Stimulated activated CD4-positive, alpha-beta T cell treated with anti-CD3 and anti-CD28 coated beads, Interleukin-2, amount 100 ng/mL, for 24 hours (primary cell): ENCODE measurements around the gene MRC2.
"Not testable (repeated sequence)": the region's sequence is repeated elsewhere in the genome, so short reads cannot be mapped to it uniquely, and the experiment has no call there.

Experiments
- DNase-seq, 2 donors: peaks; one replicate each; pipeline ENCODE4 v3.0.0-alpha.2; 2020

Gene MRC2

GRCh38 chr17:62684179-62684578 is 56.7 kb downstream of the MRC2 start:
- no peak for DNase-seq

- no peak for DNase-seq
Measured at GRCh38 chr17:62687997-62688396, 60.5 kb downstream of the MRC2 start.

GRCh38 chr17:62688398-62689160 is 61.1 kb downstream of the MRC2 start:
- no peak for DNase-seq

DNA sequence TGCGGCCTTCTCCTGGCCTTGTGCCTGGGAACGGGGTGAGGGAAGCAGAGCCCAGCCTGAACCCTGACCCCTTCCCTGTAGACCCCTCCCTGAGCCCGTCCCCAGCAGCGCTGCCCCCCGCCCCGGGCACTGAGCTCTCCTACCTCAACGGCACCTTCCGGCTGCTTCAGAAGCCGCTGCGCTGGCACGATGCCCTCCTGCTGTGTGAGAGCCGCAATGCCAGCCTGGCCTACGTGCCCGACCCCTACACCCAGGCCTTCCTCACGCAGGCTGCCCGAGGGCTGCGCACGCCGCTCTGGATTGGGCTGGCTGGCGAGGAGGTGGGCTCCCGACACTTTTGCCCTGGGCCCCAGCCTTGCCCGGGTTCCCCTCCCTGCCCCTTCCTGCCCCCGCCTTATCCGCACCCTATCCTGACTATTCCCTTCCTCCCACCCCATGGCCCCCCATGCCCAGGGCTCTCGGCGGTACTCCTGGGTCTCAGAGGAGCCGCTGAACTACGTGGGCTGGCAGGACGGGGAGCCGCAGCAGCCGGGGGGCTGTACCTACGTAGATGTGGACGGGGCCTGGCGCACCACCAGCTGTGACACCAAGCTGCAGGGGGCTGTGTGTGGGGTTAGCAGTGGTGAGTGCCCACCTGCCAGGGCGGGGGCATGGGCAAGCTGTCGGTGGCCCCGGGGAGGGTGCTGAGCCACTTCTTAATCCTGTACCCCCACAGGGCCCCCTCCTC is 62.1 kb downstream of the MRC2 start:
- DNase-seq = no peak

- no peak for DNase-seq
Measured at GRCh38 chr17:62690168-62690897, 62.9 kb downstream of the MRC2 start.

GRCh38 chr17:62691589-62691915 is 64.1 kb downstream of the MRC2 start:
- DNase-seq = not testable (repeated sequence)

DNA sequence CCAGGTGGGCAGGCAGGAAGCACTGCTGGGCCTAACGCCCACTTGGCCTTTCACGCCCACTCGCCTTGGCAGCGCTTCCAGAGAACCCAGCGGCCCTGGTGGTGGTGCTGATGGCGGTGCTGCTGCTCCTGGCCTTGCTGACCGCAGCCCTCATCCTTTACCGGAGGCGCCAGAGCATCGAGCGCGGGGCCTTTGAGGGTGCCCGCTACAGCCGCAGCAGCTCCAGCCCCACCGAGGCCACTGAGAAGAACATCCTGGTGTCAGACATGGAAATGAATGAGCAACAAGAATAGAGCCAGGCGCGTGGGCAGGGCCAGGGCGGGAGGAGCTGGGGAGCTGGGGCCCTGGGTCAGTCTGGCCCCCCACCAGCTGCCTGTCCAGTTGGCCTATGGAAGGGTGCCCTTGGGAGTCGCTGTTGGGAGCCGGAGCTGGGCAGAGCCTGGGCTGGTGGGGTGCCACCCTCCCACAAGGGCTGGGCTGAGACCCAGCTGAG is 64.7 kb downstream of the MRC2 start:
- no peak for DNase-seq

DNA sequence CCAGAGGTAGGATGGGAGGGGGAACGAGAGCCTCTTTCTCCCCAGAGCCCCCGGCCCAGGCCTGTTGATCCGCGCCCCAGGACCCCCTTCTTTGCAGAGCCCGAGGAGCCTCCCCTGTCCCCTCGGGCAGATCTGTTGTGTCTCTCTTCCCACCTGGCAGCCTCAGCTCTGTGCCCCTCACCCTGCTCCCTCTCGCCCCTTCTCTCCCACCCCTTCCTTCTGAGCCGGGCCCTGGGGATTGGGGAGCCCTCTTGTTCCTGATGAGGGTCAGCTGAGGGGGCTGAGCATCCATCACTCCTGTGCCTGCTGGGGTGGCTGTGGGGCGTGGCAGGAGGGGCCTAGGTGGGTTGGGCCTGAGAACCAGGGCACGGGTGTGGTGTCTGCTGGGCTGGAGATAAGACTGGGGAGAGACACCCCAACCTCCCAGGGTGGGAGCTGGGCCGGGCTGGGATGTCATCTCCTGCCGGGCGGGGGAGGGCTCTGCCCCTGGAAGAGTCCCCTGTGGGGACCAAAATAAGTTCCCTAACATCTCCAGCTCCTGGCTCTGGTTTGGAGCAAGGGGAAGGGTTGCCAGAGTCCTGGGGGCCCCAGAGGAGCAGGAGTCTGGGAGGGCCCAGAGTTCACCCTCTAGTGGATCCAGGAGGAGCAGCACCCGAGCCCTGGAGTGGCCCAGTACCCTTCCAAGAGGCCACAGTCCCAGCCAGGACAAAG is 65.4 kb downstream of the MRC2 start:
- peak in 1 of 2 donors; percentile 32 for DNase-seq

GRCh38 chr17:62693616-62694409 is 66.3 kb downstream of the MRC2 start:
- DNase-seq = no peak

GRCh38 chr17:62695093-62695738 is 67.7 kb downstream of the MRC2 start:
- DNase-seq = not testable (repeated sequence)

- DNase-seq = no peak
Measured at GRCh38 chr17:62696256-62696655, 68.8 kb downstream of the MRC2 start.

- no peak for DNase-seq
Measured at GRCh38 chr17:62696726-62697490, 69.4 kb downstream of the MRC2 start.

DNA sequence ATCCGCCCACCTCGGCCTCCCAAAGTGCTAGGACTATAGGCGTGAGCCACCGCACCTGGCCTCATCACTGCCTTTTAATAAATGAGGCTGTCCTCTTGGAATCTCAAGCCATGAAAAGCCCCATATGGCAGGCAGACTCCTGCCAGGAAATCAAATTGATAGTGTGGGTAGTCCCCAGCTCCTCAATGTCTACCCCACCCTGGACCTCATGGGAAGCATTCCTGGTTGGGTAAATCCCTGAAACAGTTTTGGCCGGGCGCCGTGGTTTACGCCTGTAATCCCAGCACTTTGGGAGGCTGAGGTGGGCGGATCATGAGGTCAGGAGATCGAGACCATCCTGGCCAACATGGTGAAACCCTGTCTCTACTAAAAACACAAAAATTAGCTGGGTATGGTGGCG is 71.0 kb downstream of the MRC2 start:
- DNase-seq = not testable (repeated sequence)

DNA sequence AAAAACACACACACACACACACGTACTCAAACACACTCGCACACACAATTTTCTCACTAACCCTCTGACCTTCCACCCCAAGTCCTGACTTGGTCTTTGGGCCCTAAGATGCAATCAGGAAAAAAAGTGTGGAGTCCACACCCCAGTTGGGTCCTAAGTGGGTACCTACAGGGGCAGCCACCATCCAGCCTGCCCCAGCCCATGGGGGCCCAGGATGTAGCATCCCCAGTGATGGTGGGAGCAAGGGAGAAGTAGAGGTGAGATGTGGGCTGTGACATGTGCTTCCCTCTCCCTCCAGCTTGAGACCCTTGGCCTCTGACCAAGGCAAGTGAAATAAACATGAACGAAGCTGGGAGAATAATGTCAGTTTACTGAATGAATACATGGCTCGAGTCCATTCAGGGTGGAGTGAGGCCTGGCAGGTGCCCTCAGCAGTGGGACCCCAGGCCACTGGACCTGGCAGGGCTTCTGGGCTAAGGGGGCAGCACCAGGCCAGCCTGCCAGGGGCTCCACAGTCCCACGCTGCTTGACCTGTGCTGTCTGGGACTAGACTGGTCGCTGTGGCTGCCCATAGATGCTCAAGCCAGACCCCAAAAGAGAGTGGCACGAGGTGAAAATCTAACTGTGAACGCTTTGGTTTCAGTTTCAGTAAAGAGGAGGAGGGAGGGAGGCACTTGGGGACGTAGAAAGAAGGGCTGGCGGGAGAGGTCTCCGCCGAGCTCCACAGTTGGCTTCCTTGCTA is 73.7 kb downstream of the MRC2 start:
- no peak for DNase-seq

GRCh38 chr17:62701706-62702085 is 74.2 kb downstream of the MRC2 start:
- no peak for DNase-seq

GRCh38 chr17:62702746-62703260 is 75.3 kb downstream of the MRC2 start:
- DNase-seq = no peak

DNA sequence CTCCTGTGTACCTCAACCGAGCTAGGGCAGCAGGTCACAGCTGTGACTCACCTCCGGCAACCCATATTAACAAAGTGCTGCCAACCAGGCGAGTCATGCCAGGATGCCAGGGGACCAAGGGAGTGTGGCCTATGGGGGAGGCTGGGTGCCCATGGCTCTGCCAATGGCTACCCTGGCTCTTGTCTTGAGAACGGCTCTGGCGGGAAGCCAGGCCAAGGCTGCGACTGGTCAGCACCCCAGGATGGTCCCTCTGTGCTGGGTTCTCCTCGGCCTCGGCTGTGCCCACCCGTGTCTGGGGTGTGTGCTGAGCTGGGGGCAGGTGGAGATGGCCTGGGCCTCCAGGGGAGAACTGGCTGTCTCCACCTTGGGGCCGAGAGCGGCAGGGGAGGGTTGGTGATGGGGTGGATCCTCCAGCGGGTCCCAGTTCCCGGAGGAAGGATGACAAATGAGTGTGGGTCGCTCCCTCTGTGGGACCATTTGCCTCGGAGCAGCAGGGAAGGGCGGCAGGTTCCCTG is 75.8 kb downstream of the MRC2 start:
- peak in 1 of 2 donors; percentile 26 for DNase-seq

- peak; percentile 75 to 77 for DNase-seq
Measured at GRCh38 chr17:62703776-62704380, 76.4 kb downstream of the MRC2 start.

DNA sequence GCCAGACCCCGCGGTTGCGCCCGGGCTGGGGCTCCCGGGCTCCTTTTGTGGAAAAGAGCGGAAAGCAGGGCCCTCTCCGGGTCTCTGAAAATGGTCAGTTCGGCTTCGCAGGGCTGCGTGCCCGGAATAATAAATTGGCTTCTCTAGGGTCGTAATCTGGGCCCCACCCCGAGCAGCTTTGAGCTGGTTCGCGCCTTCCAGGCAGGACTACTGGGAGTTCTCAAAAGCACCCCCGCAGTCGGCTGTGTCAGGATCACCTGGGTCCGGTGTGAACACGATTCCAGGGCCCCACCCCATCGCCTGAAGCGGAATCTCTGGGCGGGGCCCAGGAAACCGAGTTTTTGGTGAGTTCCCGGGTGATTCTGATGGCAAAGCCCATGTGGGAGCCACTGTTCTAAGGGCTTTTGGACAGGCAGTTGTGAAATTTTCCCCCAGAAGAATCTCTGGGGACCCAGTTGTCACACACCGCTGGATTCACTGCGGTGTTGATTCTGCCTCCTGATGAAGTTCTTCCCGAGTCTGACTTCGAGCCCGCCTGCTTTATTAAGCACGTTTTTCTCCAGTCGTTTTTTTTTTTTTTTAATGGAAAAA is 77.0 kb downstream of the MRC2 start:
- peak in 1 of 2 donors; percentile 16 for DNase-seq
